ENCODE data around the gene UQCRHL. TPM values are rescaled to one million over a fixed set of nuclear protein-coding genes. Genes with fewer than 3 reads are reported as not detected.

UQCRHL gene
- total and polyA plus RNA-seq, 10 of the 15 experiments (the other 5 are each of a cell fraction or from before 2014, with no cell fraction given): 1.4 to 17.3 (median 5.7) TPM

Other genes starting within 250 kb of the UQCRHL start
Only the 7 nearest of the 12 such genes appear.
- gene DDI2, start 190.2 kb downstream of the UQCRHL start, total RNA-seq (2014; rRNA removed): 24.1 TPM in 2 replicates
- gene DDI2, start 190.2 kb downstream of the UQCRHL start, total RNA-seq (2014; rRNA removed; fragmentation: Illumina TruSeq; extraction: Trizol): 17.1 and 17.3 TPM in 2 replicates
- gene DDI2, start 190.2 kb downstream of the UQCRHL start, total RNA-seq (2021): 29.1 and 33.1 TPM in 2 replicates
- 10.8 TPM in 2 replicates for gene DDI2, start 190.2 kb downstream of the UQCRHL start, polyA plus RNA-seq (2011; rRNA removed)
- 22.0 and 23.0 TPM in 2 replicates for gene DDI2, start 190.2 kb downstream of the UQCRHL start, polyA plus RNA-seq (2014; fragmentation: Illumina TruSeq; extraction: Trizol)
- 1 to 10 TPM; 3.3 to 3.6 TPM for gene DDI2, start 190.2 kb downstream of the UQCRHL start, polyA plus RNA-seq (2014; fragmentation: Nextera tagmentation; extraction: Ambion mirVana)
- 11.6 and 12.3 TPM in 2 replicates for gene DDI2, start 190.2 kb downstream of the UQCRHL start, polyA plus RNA-seq (2014; rRNA removed)
- gene DDI2, start 190.2 kb downstream of the UQCRHL start, polyA plus RNA-seq (2016; fragmentation: Nextera tagmentation; extraction: Ambion mirVana): 10 to 100 TPM in 1 of 2 experiments, 1 to 10 TPM in 1; 7.1 to 10.1 TPM
- gene PLEKHM2, start 123.3 kb downstream of the UQCRHL start, total RNA-seq (2014; rRNA removed): 20.9 and 25.8 TPM in 2 replicates
- gene PLEKHM2, start 123.3 kb downstream of the UQCRHL start, total RNA-seq (2014; rRNA removed; fragmentation: Illumina TruSeq; extraction: Trizol): 14.0 and 18.3 TPM in 2 replicates
- gene PLEKHM2, start 123.3 kb downstream of the UQCRHL start, total RNA-seq (2021): 48.9 and 55.2 TPM in 2 replicates
- 15.9 and 41.0 TPM in 2 replicates for gene PLEKHM2, start 123.3 kb downstream of the UQCRHL start, polyA plus RNA-seq (2011; rRNA removed)
- 7.4 and 20.2 TPM in 2 replicates for gene PLEKHM2, start 123.3 kb downstream of the UQCRHL start, polyA plus RNA-seq (2014; fragmentation: Illumina TruSeq; extraction: Trizol)
- under 1 TPM; 0.37 to 0.53 TPM for gene PLEKHM2, start 123.3 kb downstream of the UQCRHL start, polyA plus RNA-seq (2014; fragmentation: Nextera tagmentation; extraction: Ambion mirVana)
- gene PLEKHM2, start 123.3 kb downstream of the UQCRHL start, polyA plus RNA-seq (2014; rRNA removed): 38.6 and 47.2 TPM in 2 replicates
- gene PLEKHM2, start 123.3 kb downstream of the UQCRHL start, polyA plus RNA-seq (2016; fragmentation: Nextera tagmentation; extraction: Ambion mirVana): 1 to 10 TPM; 6.8 to 7.9 TPM
- 0.34 and 0.82 TPM in 2 replicates for gene SLC25A34, start 71.4 kb downstream of the UQCRHL start, total RNA-seq (2014; rRNA removed)
- 0.28 and 0.45 TPM in 2 replicates for gene SLC25A34, start 71.4 kb downstream of the UQCRHL start, total RNA-seq (2014; rRNA removed; fragmentation: Illumina TruSeq; extraction: Trizol)
- gene SLC25A34, start 71.4 kb downstream of the UQCRHL start, total RNA-seq (2021): 0.69 and 0.90 TPM in 2 replicates
- 0.10 and 0.30 TPM in 2 replicates for gene SLC25A34, start 71.4 kb downstream of the UQCRHL start, polyA plus RNA-seq (2011; rRNA removed)
- gene SLC25A34, start 71.4 kb downstream of the UQCRHL start, polyA plus RNA-seq (2014; fragmentation: Illumina TruSeq; extraction: Trizol): 0.35 and 0.48 TPM in 2 replicates
- gene SLC25A34, start 71.4 kb downstream of the UQCRHL start, polyA plus RNA-seq (2014; fragmentation: Nextera tagmentation; extraction: Ambion mirVana): under 1 TPM; 0.02 to 0.13 TPM
- gene SLC25A34, start 71.4 kb downstream of the UQCRHL start, polyA plus RNA-seq (2014; rRNA removed): 1.6 and 2.0 TPM in 2 replicates
- under 1 TPM; 0.05 to 0.50 TPM for gene SLC25A34, start 71.4 kb downstream of the UQCRHL start, polyA plus RNA-seq (2016; fragmentation: Nextera tagmentation; extraction: Ambion mirVana)
- gene TMEM82, start 65.2 kb downstream of the UQCRHL start, total RNA-seq (2014; rRNA removed): not detected in 2 replicates
- not detected in 2 replicates for gene TMEM82, start 65.2 kb downstream of the UQCRHL start, total RNA-seq (2014; rRNA removed; fragmentation: Illumina TruSeq; extraction: Trizol)
- not detected in 2 replicates for gene TMEM82, start 65.2 kb downstream of the UQCRHL start, total RNA-seq (2021)
- not detected in 2 replicates for gene TMEM82, start 65.2 kb downstream of the UQCRHL start, polyA plus RNA-seq (2011; rRNA removed)
- not detected in 2 replicates for gene TMEM82, start 65.2 kb downstream of the UQCRHL start, polyA plus RNA-seq (2014; fragmentation: Illumina TruSeq; extraction: Trizol)
- not detected for gene TMEM82, start 65.2 kb downstream of the UQCRHL start, polyA plus RNA-seq (2014; fragmentation: Nextera tagmentation; extraction: Ambion mirVana)
- not detected in 2 replicates for gene TMEM82, start 65.2 kb downstream of the UQCRHL start, polyA plus RNA-seq (2014; rRNA removed)
- gene TMEM82, start 65.2 kb downstream of the UQCRHL start, polyA plus RNA-seq (2016; fragmentation: Nextera tagmentation; extraction: Ambion mirVana): not detected
- not detected in 2 replicates for gene FBLIM1, start 48.9 kb downstream of the UQCRHL start, total RNA-seq (2014; rRNA removed)
- not detected in 2 replicates for gene FBLIM1, start 48.9 kb downstream of the UQCRHL start, total RNA-seq (2014; rRNA removed; fragmentation: Illumina TruSeq; extraction: Trizol)
- gene FBLIM1, start 48.9 kb downstream of the UQCRHL start, total RNA-seq (2021): 0.13 and 0.53 TPM in 2 replicates
- 0.03 TPM in 1 of 2 replicates, not detected in the other for gene FBLIM1, start 48.9 kb downstream of the UQCRHL start, polyA plus RNA-seq (2011; rRNA removed)
- gene FBLIM1, start 48.9 kb downstream of the UQCRHL start, polyA plus RNA-seq (2014; fragmentation: Illumina TruSeq; extraction: Trizol): not detected in 2 replicates
- not detected for gene FBLIM1, start 48.9 kb downstream of the UQCRHL start, polyA plus RNA-seq (2014; fragmentation: Nextera tagmentation; extraction: Ambion mirVana)
- not detected in 2 replicates for gene FBLIM1, start 48.9 kb downstream of the UQCRHL start, polyA plus RNA-seq (2014; rRNA removed)
- not detected for gene FBLIM1, start 48.9 kb downstream of the UQCRHL start, polyA plus RNA-seq (2016; fragmentation: Nextera tagmentation; extraction: Ambion mirVana)
- 18.9 and 20.9 TPM in 2 replicates for gene SPEN, start 40.1 kb upstream of the UQCRHL start, total RNA-seq (2014; rRNA removed)
- 16.5 and 18.2 TPM in 2 replicates for gene SPEN, start 40.1 kb upstream of the UQCRHL start, total RNA-seq (2014; rRNA removed; fragmentation: Illumina TruSeq; extraction: Trizol)
- gene SPEN, start 40.1 kb upstream of the UQCRHL start, total RNA-seq (2021): 57.5 and 58.7 TPM in 2 replicates
- 6.1 and 6.7 TPM in 2 replicates for gene SPEN, start 40.1 kb upstream of the UQCRHL start, polyA plus RNA-seq (2011; rRNA removed)
- 45.0 and 58.7 TPM in 2 replicates for gene SPEN, start 40.1 kb upstream of the UQCRHL start, polyA plus RNA-seq (2014; fragmentation: Illumina TruSeq; extraction: Trizol)
- 10 to 100 TPM in 1 of 2 experiments, 1 to 10 TPM in 1; 5.2 to 12.9 TPM for gene SPEN, start 40.1 kb upstream of the UQCRHL start, polyA plus RNA-seq (2014; fragmentation: Nextera tagmentation; extraction: Ambion mirVana)
- gene SPEN, start 40.1 kb upstream of the UQCRHL start, polyA plus RNA-seq (2014; rRNA removed): 28.4 and 34.9 TPM in 2 replicates
- 10 to 100 TPM; 21.3 to 36.2 TPM for gene SPEN, start 40.1 kb upstream of the UQCRHL start, polyA plus RNA-seq (2016; fragmentation: Nextera tagmentation; extraction: Ambion mirVana)
- 45.2 and 49.8 TPM in 2 replicates for gene ZBTB17, start 168.5 kb upstream of the UQCRHL start, total RNA-seq (2014; rRNA removed)
- 19.5 and 22.2 TPM in 2 replicates for gene ZBTB17, start 168.5 kb upstream of the UQCRHL start, total RNA-seq (2014; rRNA removed; fragmentation: Illumina TruSeq; extraction: Trizol)
- 51.0 and 59.4 TPM in 2 replicates for gene ZBTB17, start 168.5 kb upstream of the UQCRHL start, total RNA-seq (2021)
- gene ZBTB17, start 168.5 kb upstream of the UQCRHL start, polyA plus RNA-seq (2011; rRNA removed): 19.4 and 40.4 TPM in 2 replicates
- gene ZBTB17, start 168.5 kb upstream of the UQCRHL start, polyA plus RNA-seq (2014; fragmentation: Illumina TruSeq; extraction: Trizol): 3.9 and 11.1 TPM in 2 replicates
- 1 to 10 TPM in 1 of 2 experiments, under 1 TPM in 1; 0.87 to 4.3 TPM for gene ZBTB17, start 168.5 kb upstream of the UQCRHL start, polyA plus RNA-seq (2014; fragmentation: Nextera tagmentation; extraction: Ambion mirVana)
- gene ZBTB17, start 168.5 kb upstream of the UQCRHL start, polyA plus RNA-seq (2014; rRNA removed): 43.7 and 59.6 TPM in 2 replicates
- gene ZBTB17, start 168.5 kb upstream of the UQCRHL start, polyA plus RNA-seq (2016; fragmentation: Nextera tagmentation; extraction: Ambion mirVana): 10 to 100 TPM; 36.9 to 44.1 TPM